Lung (tissue), 12 donors: ENCODE measurements around the gene EYA3. TPM values are rescaled to one million over a fixed set of nuclear protein-coding genes. Genes with fewer than 3 reads are reported as not detected.
A peak's percentile ranks its signal among the peaks of the same experiment; 100 is the strongest.

ENCODE experiments used
- ATAC-seq: fragments of 200-7000 bp; cut with Tn5 transposase; one replicate; pipeline ENCODE4 v1.9.1; 2020; ENCODE audit warnings: moderate number of reproducible peaks; ENCODE audit not compliant: insufficient read depth, low FRiP score
- DNase-seq, 3 donors: peaks; one replicate each; pipeline ENCODE4 v3.0.0-alpha.2; 2013 to 2017
- H3K27ac ChIP-seq, 2 donors: one replicate each; pipeline ENCODE4 v1.5.1; 2013; ENCODE audit warnings: mild to moderate bottlenecking in 2 of 2, moderate library complexity in 2 of 2, control low read depth in 1 of 2, inconsistent platforms in 1 of 2, low read depth in 1 of 2, low read length in 1 of 2
- H3K27me3 ChIP-seq, 3 donors: one replicate each; pipeline ENCODE4 v1.5.1; 2013; ENCODE audit warnings: low read length in 2 of 3; ENCODE audit not compliant: control insufficient read depth in 3 of 3, insufficient read depth in 3 of 3
- H3K36me3 ChIP-seq, 4 donors: one replicate each; pipeline ENCODE4 v1.5.1; 2013; ENCODE audit warnings: low read length in 4 of 4, mild to moderate bottlenecking in 1 of 4, moderate library complexity in 1 of 4; ENCODE audit not compliant: control insufficient read depth in 4 of 4, insufficient read depth in 4 of 4
- H3K4me1 ChIP-seq, 5 donors: one replicate each; pipeline ENCODE4 v1.5.1; 2013; ENCODE audit warnings: low read length in 5 of 5, mild to moderate bottlenecking in 2 of 5, moderate library complexity in 1 of 5; ENCODE audit not compliant: control insufficient read depth in 5 of 5, insufficient read depth in 5 of 5
- H3K4me3 ChIP-seq: one replicate; pipeline ENCODE4 v1.5.1; 2013; ENCODE audit warnings: mild to moderate bottlenecking, control low read depth, moderate library complexity
- H3K9ac ChIP-seq, 2 donors: one replicate each; pipeline ENCODE4 v1.5.1; 2013; ENCODE audit warnings: low read length in 2 of 2, control low read depth in 1 of 2; ENCODE audit not compliant: insufficient read depth in 1 of 2
- H3K9me3 ChIP-seq, 4 donors: one replicate each; pipeline ENCODE4 v1.5.1; 2013; ENCODE audit warnings: low read length in 3 of 4, mild to moderate bottlenecking in 1 of 4, moderate library complexity in 1 of 4; ENCODE audit not compliant: control insufficient read depth in 4 of 4, insufficient read depth in 3 of 4
- CTCF ChIP-seq: IDR thresholded peaks from 2 replicates; pipeline ENCODE4 v1.5.1; 2012; ENCODE audit warnings: mild to moderate bottlenecking; ENCODE audit errors: control extremely low read depth, extremely low read depth
- WGBS, 2 donors: extraction: QIAGEN DNeasy Blood & Tissue Kit; methylation state at CpG; one replicate each; pipeline ENCODE4 v1.1.7; 2013; 5-methylcytosine and 5-hydroxymethylcytosine counted together
- polyA plus RNA-seq, 2 donors: library from polyadenylated mRNA; stranded (reverse); fragments of 200-250 nt; gene quantifications; one replicate each; pipeline ENCODE4 v1.2.1, GENCODE V29; 2013
- total RNA-seq, 2 donors: library from RNA; depleted of rRNA in 1 of 2; stranded (reverse); fragments of >200 nt in 1 of 2; gene quantifications; one replicate each; pipeline ENCODE4 v1.2.1, GENCODE V29; 2014 to 2021
- donor health status: control.
- donor health status: control.
- donor health status: Bipolar disorder and iron deficiency.
- donor health status: healthy.
- donor health status: DM: yes; HTN: yes; CAD: no.

Gene EYA3
- total and polyA plus RNA-seq, 4 donors, result 6.3 to 21.8 (median 13.4) TPM

- Histone ChIP-seq H3K27ac (no peak overlapping the region), H3K9me3 (no peaks in the 10 kb centered on the region), H3K36me3 (no peaks in the 10 kb centered on the region), H3K4me1 (no peaks in the 10 kb centered on the region), H3K9ac (no peak overlapping the region), H3K27me3 (peaks cover 0 to 4% (median 0%) of the 10 kb centered on the region in 3 donors), H3K4me3 (no peak overlapping the region)
- ATAC-seq (no peak), DNase-seq (no peak)
- WGBS, 2 donors, result 19 to 29% methylated on average over 6 of the region's 6 CpGs
- peak; percentile 23 for TF ChIP-seq CTCF
These were observed 148.1 kb downstream of the EYA3 start for GRCh38 chr1:27940297-27940696.

DNA sequence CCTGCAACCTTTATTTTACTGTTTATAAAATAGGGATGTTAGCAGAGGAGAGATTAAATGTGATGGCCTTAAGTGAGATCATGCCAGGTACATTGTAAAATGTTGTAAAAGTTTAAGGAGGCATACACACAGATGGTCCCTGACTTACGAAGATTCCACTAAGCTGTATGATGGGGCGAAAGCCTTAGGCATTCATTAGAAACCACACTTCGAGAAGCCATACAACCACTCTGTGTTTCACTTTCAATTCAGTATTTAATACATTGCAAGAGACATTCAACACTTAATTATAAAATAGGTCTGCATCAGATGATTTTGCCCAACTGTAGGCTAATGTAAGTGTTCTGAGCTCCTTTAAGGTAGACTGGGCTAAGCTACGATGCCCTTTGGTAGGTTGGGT, 149.9 kb downstream of the EYA3 start:
- DNase-seq, result no peak
- no peak for ATAC-seq
- H3K4me1 ChIP-seq, result peaks cover 0 to 3% (median 0%) of the 10 kb centered on the region in 5 donors
- H3K4me3 ChIP-seq, result no peak overlapping the region
- no peaks in the 10 kb centered on the region for H3K9me3 ChIP-seq
- TF ChIP-seq CTCF, result no peak
- H3K36me3 ChIP-seq, result no peaks in the 10 kb centered on the region
- H3K27me3 ChIP-seq, result peaks cover 0 to 5% (median 0%) of the 10 kb centered on the region in 3 donors
- no peak overlapping the region for H3K9ac ChIP-seq
- no peak overlapping the region for H3K27ac ChIP-seq
- WGBS, 2 donors, result 87 to 90% methylated on average over 4 of the region's 4 CpGs

DNA sequence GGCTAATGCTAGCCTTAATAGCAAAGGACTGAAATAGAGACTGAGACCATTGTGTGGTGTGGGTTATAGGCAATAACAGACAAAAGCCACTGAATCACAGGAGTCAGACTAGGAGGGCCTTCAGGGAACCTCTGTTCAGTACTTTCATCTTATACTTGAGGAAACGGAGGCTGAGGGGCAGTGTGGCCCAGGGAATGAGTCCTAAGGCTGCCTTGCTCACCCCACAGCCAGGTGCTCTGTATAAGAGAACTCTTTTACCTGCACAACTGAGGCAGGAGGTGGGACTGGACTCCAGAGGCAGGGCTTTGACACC, 150.9 kb downstream of the EYA3 start:
- no peak overlapping the region for H3K27ac ChIP-seq
- H3K27me3 ChIP-seq, result peaks cover 0 to 5% (median 0%) of the 10 kb centered on the region in 3 donors
- no peaks in the 10 kb centered on the region for H3K36me3 ChIP-seq
- DNase-seq (no peak), ATAC-seq (no peak)
- 83 to 94% methylated on average over 1 of the region's 1 CpG for WGBS, 2 donors
- no peaks in the 10 kb centered on the region for H3K9me3 ChIP-seq
- peaks cover 0 to 3% (median 0%) of the 10 kb centered on the region in 5 donors for H3K4me1 ChIP-seq
- no peak for TF ChIP-seq CTCF
- H3K9ac ChIP-seq, result no peak overlapping the region
- no peak overlapping the region for H3K4me3 ChIP-seq

DNA sequence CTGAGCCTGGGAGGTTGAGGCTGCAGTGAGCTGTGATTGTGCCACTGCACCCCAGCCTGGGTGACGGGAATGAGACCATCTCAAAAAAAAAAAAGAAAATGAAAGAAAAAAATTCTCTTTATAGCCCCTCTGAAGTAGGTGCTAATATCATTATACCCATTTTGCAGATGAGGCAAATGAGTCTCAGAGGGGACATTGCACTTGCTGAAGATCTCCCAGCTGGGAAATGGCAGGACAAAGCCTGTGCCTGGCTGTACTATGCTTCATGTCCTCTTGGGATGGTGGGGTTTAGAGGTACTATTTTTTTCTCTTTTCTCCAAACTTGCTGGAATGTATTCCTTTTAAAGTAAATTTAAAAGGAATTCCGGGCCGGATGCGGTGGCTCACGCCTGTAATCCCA, 152.0 kb downstream of the EYA3 start:
- peaks cover 0 to 5% (median 0%) of the 10 kb centered on the region in 3 donors for H3K27me3 ChIP-seq
- H3K9ac ChIP-seq, result no peak overlapping the region
- peaks cover 0 to 3% (median 0%) of the 10 kb centered on the region in 5 donors for H3K4me1 ChIP-seq
- ATAC-seq (no peak), DNase-seq (no peak)
- no peak for TF ChIP-seq CTCF
- H3K27ac ChIP-seq, result no peak overlapping the region
- 64 to 96% methylated on average over 5 of the region's 5 CpGs for WGBS, 2 donors
- no peaks in the 10 kb centered on the region for H3K36me3 ChIP-seq
- no peaks in the 10 kb centered on the region for H3K9me3 ChIP-seq
- no peak overlapping the region for H3K4me3 ChIP-seq
